ENCODE measurements around the gene ATP11A. TPM values are rescaled to one million over a fixed set of nuclear protein-coding genes. Genes with fewer than 3 reads are reported as not detected.
"Not testable (repeated sequence)": the region's sequence is repeated elsewhere in the genome, so short reads cannot be mapped to it uniquely, and the experiment has no call there.

The ATP11A gene
- total RNA-seq, 1 donor from 2014 or later, result 90.4 TPM

DNA sequence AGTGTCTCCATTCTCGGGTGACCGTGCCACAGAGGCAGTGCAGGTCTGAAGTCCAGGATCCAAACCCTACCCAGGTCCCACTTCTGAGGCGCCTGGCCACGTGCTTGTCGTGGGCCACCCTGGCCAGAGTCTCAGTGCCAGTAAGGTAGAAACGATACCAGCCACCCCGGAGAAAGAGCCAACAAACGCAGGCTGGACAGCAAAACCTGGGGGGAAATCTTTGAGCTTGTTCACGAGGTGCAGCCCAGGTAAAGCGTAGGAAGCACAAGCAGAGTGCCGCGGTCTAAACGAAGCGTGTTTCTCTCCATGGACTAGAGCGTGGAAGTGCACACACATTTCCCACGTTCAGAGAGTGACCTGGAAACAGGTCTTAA, 95.6 kb downstream of the ATP11A start:
- Mint-ChIP-seq H3K27me3 (ENCODE audit: insufficient read depth) (no peaks in the 10 kb centered on the region), H3K4me1 (ENCODE audit: low read depth) (peaks cover 5% of the 10 kb centered on the region), H3K9me3 (no peaks in the 10 kb centered on the region), H3K27ac (no peak overlapping the region), H3K4me3 (no peak overlapping the region), H3K36me3 (ENCODE audit: low read depth) (peaks cover 11% of the 10 kb centered on the region)
- no peak for DNase-seq (ENCODE audit: low spot score)
- intact Hi-C loops (cut with micrococcal nuclease), result no loop called here

DNA sequence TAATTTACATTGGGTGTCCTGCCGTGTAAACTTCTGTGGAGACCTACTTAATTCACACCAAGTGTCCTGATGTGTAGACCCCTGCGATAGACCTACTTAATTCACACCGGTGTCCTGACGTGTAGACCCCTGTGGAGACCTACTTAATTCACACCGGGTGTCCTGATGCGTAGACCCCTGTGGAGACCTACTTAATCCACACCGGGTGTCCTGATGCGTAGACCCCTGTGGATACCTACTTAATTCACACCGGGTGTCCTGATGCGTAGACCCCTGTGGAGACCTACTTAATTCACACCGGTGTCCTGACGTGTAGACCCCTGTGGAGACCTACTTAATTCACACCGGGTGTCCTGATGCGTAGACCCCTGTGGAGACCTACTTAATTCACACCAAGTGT, 97.0 kb downstream of the ATP11A start:
- H3K4me3 Mint-ChIP-seq; H3K27me3 Mint-ChIP-seq (ENCODE audit: insufficient read depth); DNase-seq (ENCODE audit: low spot score); H3K9me3 Mint-ChIP-seq; H3K27ac Mint-ChIP-seq; intact Hi-C loops (cut with micrococcal nuclease); H3K4me1 Mint-ChIP-seq (ENCODE audit: low read depth): not testable (repeated sequence)
- peaks cover 11% of the 10 kb centered on the region for H3K36me3 Mint-ChIP-seq (ENCODE audit: low read depth)

DNA sequence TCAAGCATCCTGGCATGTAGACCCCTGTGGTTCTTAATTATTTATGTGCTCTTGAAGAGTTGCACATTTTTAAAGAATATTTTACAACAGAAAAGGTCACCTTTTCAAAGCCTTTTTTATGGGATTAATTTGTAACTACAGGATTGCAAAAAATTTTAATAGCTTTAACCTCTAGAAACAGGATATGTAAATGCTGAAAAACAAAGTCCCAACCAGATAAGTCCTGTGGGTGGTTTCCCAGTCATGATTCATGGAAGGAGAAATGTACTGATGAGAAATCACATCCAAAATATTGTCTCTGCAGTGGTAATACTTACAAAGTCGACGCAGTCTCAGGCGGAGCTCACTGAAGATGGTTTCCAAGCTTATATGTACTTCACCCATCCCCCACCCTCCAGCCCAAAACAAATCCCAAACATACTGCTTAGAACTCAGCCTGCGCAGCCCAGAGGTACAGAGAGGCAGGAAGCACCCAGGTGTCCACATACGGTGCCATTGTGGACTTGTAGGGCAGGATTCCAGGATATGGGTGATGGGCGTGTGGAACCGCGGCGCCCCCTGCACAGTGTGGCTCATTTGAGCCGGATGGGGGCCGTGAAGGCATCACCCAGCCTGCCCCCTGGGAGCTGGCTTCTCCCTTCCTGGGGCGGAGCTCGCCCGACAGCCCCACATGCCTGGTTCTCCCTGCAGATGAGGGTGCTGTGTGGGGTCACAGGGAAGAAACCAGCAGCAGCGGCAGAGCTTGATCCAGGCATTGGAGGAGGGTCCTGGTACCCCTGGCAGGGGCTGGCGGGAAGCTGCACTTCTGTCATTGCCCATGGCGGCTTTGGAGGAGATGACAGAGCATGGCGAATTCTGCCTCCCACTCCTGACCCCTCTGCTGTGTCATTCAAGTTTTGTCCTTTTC, 101.2 kb downstream of the ATP11A start:
- no peak for DNase-seq (ENCODE audit: low spot score)
- intact Hi-C loops (cut with micrococcal nuclease), result no loop called here
- Mint-ChIP-seq H3K27ac (no peak overlapping the region), H3K4me3 (no peak overlapping the region), H3K36me3 (ENCODE audit: low read depth) (peaks cover 10% of the 10 kb centered on the region), H3K27me3 (ENCODE audit: insufficient read depth) (no peaks in the 10 kb centered on the region), H3K9me3 (no peaks in the 10 kb centered on the region), H3K4me1 (ENCODE audit: low read depth) (peaks cover 10% of the 10 kb centered on the region)

DNA sequence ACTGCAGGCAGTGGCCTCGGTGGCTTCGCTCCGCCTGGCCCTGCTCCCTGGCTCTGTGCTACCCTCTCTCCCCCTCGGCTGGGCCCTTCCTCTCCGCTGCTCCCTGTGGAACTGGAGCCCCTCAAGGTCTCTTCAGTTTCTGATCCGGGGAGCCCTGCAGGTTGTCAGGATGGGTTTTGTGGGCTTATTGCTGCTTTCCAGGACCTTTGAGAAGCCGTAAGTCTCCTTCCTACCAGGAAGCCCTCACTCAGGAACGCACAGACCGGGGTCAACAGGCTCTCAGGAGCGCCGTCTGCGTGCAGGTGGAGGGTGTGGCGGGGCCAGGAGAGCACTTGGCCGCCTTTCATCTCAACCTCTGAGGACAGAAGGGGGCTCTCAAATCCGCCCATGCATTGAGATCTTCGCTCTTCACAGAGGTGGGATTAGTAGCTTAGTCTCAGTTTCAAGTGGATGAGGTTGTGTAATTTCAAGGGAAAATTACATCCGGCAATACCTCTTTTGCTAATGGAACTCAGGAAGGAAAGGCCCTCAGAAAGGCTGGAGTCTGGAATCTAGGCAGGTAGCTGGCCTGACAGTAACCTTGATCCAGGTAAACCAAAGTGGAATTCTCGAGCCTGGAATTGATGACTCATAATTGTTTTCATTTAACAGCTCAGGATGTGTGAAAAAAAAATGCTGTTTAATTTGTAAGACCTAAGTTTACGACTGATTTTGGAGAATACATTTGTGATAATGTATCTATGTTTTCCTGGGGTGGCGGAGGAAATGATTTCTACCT, 102.0 kb downstream of the ATP11A start:
- peaks cover 10% of the 10 kb centered on the region for H3K4me1 Mint-ChIP-seq (ENCODE audit: low read depth)
- H3K27ac Mint-ChIP-seq, result peak overlapping the region; percentile 34
- H3K4me3 Mint-ChIP-seq, result no peak overlapping the region
- intact Hi-C loops (cut with micrococcal nuclease), result no loop called here
- H3K27me3 Mint-ChIP-seq (ENCODE audit: insufficient read depth), result no peaks in the 10 kb centered on the region
- no peak for DNase-seq (ENCODE audit: low spot score)
- no peaks in the 10 kb centered on the region for H3K9me3 Mint-ChIP-seq
- H3K36me3 Mint-ChIP-seq (ENCODE audit: low read depth), result peaks cover 16% of the 10 kb centered on the region

DNA sequence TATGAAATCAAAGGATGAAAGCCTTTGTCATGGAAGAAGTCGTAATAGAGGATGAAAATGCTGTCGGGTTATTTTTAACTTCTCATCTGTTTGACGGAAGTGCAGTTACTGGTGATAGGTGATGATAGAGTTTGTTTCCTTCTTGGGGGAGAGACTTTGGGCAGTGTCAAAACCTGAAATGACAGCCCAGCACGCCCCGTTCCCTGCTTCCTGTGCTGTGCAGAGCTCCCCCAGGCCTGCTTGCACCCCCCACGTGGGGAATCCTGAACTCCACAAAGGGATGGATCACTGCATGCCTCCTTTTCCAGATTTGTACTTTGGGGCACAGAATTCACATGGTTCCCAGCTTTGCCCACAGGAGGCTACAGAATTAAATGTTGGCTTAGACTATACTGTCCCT, 102.7 kb downstream of the ATP11A start:
- Mint-ChIP-seq H3K4me1 (ENCODE audit: low read depth) (peaks cover 10% of the 10 kb centered on the region), H3K27me3 (ENCODE audit: insufficient read depth) (no peaks in the 10 kb centered on the region), H3K4me3 (no peak overlapping the region), H3K36me3 (ENCODE audit: low read depth) (peaks cover 16% of the 10 kb centered on the region), H3K27ac (peak overlapping the region; percentile 34), H3K9me3 (no peaks in the 10 kb centered on the region)
- intact Hi-C loops (cut with micrococcal nuclease), result no loop called here
- no peak for DNase-seq (ENCODE audit: low spot score)

DNA sequence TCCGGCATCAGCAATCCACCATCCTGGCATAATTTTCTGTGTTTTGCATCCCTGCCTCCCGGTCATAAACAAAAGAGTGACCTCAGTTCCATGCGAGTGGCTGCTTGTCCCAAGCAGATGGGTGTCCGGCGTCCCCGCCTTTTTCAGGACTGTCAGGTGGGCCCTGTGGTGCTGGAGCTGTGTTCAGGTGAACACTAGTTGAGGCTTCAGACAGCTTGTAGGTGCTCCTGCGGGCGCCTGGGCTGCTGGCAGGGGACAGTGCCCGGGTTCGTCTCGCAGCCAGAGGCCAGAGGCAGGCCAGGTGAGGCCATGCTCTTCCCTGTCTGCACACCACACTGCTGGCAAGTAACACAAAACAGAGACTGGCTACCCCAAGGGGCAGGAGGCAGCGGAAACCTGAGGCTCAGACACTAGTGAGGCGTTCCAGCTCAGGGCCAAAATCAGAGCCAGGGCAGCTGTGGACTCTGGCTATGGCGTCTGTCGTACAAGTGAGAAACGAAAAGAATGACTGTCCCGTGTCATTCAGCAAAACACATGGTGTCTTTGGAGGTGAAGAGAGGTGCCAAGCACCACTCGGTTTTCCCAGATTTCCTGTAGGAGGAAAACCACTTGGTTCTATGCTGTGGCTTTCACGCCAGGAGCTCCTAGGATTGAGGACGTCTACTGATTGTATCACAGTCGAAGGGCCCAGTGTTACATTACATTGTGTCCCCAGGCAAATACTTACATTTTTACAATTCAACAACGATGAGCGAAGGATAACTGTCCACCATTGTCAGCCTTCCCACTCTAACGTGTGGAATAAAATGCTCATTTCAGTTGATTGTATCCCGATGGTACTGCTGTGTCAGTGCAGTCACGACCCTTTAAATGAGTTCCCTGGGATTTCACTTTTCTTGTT, 104.0 kb downstream of the ATP11A start:
- peaks cover 10% of the 10 kb centered on the region for H3K4me1 Mint-ChIP-seq (ENCODE audit: low read depth)
- H3K27ac Mint-ChIP-seq, result no peak overlapping the region
- no peaks in the 10 kb centered on the region for H3K27me3 Mint-ChIP-seq (ENCODE audit: insufficient read depth)
- intact Hi-C loops (cut with micrococcal nuclease), result no loop called here
- no peak overlapping the region for H3K4me3 Mint-ChIP-seq
- DNase-seq (ENCODE audit: low spot score), result no peak
- peaks cover 3% of the 10 kb centered on the region for H3K9me3 Mint-ChIP-seq
- H3K36me3 Mint-ChIP-seq (ENCODE audit: low read depth), result peaks cover 15% of the 10 kb centered on the region

DNA sequence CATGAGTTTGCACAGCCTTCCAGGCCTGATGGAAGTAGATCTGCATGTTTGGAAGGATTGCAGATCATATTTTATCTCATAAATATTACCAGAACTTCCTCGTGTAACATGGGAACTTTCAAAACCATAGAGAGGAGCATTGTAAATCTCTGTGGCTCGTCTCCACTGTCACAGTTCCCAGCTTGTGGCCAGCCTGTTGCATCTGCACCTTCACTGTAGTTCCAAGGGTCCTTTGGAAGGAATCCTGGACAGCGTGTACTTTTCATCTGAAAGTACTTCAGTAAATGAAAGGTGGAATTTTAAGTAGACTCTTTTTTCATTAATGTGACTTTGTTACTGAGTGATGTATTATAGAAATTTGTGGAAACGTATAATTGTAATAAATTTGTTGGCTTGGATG, 105.4 kb downstream of the ATP11A start:
- H3K36me3 Mint-ChIP-seq (ENCODE audit: low read depth), result peaks cover 16% of the 10 kb centered on the region
- H3K27me3 Mint-ChIP-seq (ENCODE audit: insufficient read depth), result no peaks in the 10 kb centered on the region
- peaks cover 14% of the 10 kb centered on the region for H3K9me3 Mint-ChIP-seq
- DNase-seq (ENCODE audit: low spot score), result no peak
- peaks cover 10% of the 10 kb centered on the region for H3K4me1 Mint-ChIP-seq (ENCODE audit: low read depth)
- H3K27ac Mint-ChIP-seq, result no peak overlapping the region
- intact Hi-C loops (cut with micrococcal nuclease), result no loop called here
- H3K4me3 Mint-ChIP-seq, result no peak overlapping the region

DNA sequence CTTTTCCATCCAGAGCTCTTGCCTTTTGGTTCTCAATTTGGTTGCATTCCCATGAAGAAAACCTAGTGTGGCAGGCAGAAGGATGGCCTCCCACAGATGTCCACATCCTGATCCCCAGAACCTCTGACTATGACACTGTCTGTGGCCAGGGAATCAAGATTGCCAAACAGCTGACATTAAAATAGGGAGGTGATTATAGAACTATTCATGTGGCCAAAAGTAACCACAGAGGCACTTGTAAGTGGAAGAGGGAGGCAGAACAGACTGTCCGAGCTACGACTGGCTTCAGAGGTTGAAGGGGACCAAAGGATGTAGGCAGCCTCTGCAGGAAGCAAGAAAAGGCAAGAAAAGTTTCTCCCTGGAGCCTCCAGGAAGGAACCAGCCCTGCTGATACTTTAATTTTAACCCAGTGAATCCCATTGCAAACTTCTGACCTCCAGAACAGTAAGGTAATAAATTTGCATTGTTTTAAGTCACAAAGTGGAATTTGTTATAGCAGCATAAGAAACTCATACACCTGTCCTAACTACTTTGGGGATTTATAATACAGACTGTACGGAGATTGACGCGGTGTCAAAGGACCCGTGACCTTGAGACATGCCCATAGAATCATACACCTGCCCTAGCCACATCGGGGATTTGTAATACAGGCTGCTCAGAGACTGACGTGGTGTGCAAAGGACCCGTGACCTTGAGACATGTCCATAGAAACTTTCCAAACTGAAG, 106.5 kb downstream of the ATP11A start:
- DNase-seq (ENCODE audit: low spot score), result no peak
- H3K9me3 Mint-ChIP-seq, result peaks cover 14% of the 10 kb centered on the region
- intact Hi-C loops (cut with micrococcal nuclease), result no loop called here
- peaks cover 10% of the 10 kb centered on the region for H3K4me1 Mint-ChIP-seq (ENCODE audit: low read depth)
- H3K36me3 Mint-ChIP-seq (ENCODE audit: low read depth), result peaks cover 16% of the 10 kb centered on the region
- H3K4me3 Mint-ChIP-seq, result no peak overlapping the region
- H3K27ac Mint-ChIP-seq, result no peak overlapping the region
- H3K27me3 Mint-ChIP-seq (ENCODE audit: insufficient read depth), result no peaks in the 10 kb centered on the region

DNA sequence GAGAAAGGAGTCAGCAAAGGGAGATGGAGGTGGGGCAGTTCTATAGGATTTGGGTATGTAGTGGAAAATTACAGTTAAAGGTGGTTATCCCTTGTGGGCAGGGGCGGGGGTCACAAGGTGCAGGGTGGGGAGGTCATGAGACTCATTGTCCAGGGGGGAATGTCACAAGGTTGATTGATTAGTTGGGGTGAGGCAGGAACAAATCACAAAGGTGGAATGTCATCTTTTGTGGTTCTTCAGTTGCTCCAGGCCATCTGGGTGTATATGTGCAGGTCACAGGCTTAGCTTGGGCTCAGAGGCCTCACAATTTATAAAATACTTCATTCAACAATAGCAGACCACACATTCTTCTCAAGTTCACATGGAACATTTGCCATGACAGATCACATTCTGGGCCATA, 109.6 kb downstream of the ATP11A start:
- intact Hi-C loops (cut with micrococcal nuclease), result no loop called here
- Mint-ChIP-seq H3K4me3 (no peak overlapping the region), H3K27ac (no peak overlapping the region), H3K9me3 (peaks cover 14% of the 10 kb centered on the region), H3K27me3 (ENCODE audit: insufficient read depth) (no peaks in the 10 kb centered on the region), H3K4me1 (ENCODE audit: low read depth) (no peaks in the 10 kb centered on the region), H3K36me3 (ENCODE audit: low read depth) (peaks cover 15% of the 10 kb centered on the region)
- DNase-seq (ENCODE audit: low spot score), result no peak

DNA sequence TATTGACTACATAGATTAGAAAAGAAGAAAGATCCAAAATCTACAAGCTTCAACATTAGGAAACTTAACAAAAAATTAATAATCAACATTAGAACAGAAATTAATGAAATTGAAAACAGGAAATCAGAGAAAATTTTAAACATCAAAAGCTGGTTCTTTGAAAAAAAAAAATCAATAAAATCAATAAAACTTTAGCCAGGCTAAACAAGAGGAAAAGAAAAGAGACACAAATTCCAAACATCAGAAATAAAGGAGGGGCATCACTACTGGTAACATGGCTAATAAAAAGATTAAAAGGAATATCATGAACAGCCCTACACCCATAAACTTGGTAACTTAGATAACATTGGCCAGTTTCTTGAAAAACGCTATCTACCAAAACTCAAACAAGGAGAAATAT, 110.2 kb downstream of the ATP11A start:
- no peaks in the 10 kb centered on the region for H3K4me1 Mint-ChIP-seq (ENCODE audit: low read depth)
- H3K9me3 Mint-ChIP-seq, result peaks cover 14% of the 10 kb centered on the region
- no peak overlapping the region for H3K27ac Mint-ChIP-seq
- H3K27me3 Mint-ChIP-seq (ENCODE audit: insufficient read depth), result no peaks in the 10 kb centered on the region
- intact Hi-C loops (cut with micrococcal nuclease), result no loop called here
- DNase-seq (ENCODE audit: low spot score), result no peak
- no peak overlapping the region for H3K4me3 Mint-ChIP-seq
- peaks cover 15% of the 10 kb centered on the region for H3K36me3 Mint-ChIP-seq (ENCODE audit: low read depth)

DNA sequence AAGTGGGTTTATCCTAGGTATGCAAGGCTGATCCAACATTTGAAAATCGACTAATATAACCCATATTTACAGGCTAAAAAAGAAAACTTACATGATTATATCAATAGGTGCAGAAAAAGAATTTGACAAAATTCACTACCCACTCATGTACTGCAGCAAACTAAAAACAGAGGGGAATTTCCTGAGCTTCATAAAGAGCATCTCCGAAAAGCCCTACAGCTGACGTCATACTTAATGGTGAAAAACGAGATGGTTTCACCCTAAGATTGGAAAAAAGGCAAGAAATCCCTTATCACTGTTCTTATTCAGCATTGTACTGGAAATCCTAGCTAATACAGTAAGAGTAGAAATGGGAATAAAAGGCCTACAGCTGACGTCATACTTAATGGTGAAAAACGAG, 111.0 kb downstream of the ATP11A start:
- H3K4me1 Mint-ChIP-seq (ENCODE audit: low read depth); H3K4me3 Mint-ChIP-seq; H3K27ac Mint-ChIP-seq; H3K27me3 Mint-ChIP-seq (ENCODE audit: insufficient read depth); DNase-seq (ENCODE audit: low spot score); intact Hi-C loops (cut with micrococcal nuclease): not testable (repeated sequence)
- Mint-ChIP-seq H3K36me3 (ENCODE audit: low read depth) (peaks cover 16% of the 10 kb centered on the region), H3K9me3 (peaks cover 14% of the 10 kb centered on the region)

DNA sequence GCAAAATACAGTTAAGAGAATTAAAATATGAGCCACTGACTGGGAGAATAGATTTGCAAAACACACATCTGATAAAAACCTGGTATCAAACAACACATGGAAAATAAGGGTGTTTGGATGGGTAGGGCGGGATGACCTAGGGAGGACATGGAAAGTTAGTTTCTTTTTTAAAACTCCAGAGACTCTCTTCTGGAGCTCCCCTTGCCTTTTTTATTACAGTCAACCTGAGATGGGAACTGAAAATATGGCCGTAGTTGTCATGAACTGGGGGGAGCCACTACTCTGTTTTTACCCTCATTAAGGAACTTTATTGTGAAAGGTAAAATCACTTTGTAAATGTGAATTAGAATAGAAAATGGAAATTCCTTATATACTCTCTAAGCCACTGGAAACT, 113.0 kb downstream of the ATP11A start:
- no peak for DNase-seq (ENCODE audit: low spot score)
- H3K9me3 Mint-ChIP-seq, result peaks cover 14% of the 10 kb centered on the region
- intact Hi-C loops (cut with micrococcal nuclease), result no loop called here
- peaks cover 14% of the 10 kb centered on the region for H3K36me3 Mint-ChIP-seq (ENCODE audit: low read depth)
- H3K27me3 Mint-ChIP-seq (ENCODE audit: insufficient read depth), result no peaks in the 10 kb centered on the region
- no peak overlapping the region for H3K4me3 Mint-ChIP-seq
- no peak overlapping the region for H3K27ac Mint-ChIP-seq
- H3K4me1 Mint-ChIP-seq (ENCODE audit: low read depth), result no peaks in the 10 kb centered on the region

All from activated T-helper 1 cell treated with anti-CD3 and anti-CD28 coated beads, Interleukin-12 subunit alpha, Interleukin-12 subunit beta, Interleukin-2, Interleukin-4 antibody, amounts not matched to agents 30 ng/mL and 10 ng/mL and 1 ng/mL, durations not matched to agents 14 hours and 24 hours and 36 hours (primary cell).